ENCODE data around the gene AKR1B15.
"Not testable (repeated sequence)": the region's sequence is repeated elsewhere in the genome, so short reads cannot be mapped to it uniquely, and the experiment has no call there.

AKR1B15 gene

DNA sequence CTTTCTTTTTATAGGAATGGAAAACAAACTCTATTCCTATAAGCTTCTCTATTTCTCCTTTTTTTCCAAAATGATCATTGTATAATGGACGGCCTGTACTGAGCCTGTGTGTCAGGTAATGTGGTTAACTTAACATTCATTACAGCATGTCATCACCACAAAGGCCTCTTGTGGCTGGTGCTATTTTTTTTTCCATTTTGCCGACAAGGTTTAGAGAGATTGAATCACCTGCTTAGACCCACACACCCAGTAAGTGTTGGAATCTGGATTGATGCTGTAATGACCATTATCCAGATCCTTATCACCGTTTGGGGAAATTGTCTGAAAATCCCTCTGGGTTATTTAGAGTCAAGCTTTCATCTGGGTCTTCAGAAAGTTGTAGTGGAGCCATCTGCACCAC lies 18.5 kb downstream of the AKR1B15 start:
- DNase-seq = no peak

DNA sequence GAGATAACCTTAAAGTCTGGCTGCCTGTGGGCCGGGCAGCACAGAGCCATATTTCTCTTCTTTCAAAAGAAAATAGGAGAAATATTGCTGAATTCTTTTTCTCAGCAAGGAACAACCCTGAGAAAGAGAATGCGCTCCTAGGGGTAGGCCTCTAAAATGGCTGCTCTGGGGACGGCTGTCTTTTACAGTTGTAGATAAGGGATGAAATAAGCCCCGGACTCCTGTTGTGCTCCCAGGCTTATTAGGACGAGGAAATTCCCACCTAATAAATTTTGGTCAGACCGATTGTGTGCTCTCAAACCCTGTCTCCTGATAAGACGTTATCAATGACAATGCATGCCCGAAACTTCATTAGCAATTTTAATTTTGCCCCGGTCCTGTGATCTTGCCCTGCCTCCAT lies 21.1 kb downstream of the AKR1B15 start:
- DNase-seq = not testable (repeated sequence)

DNA sequence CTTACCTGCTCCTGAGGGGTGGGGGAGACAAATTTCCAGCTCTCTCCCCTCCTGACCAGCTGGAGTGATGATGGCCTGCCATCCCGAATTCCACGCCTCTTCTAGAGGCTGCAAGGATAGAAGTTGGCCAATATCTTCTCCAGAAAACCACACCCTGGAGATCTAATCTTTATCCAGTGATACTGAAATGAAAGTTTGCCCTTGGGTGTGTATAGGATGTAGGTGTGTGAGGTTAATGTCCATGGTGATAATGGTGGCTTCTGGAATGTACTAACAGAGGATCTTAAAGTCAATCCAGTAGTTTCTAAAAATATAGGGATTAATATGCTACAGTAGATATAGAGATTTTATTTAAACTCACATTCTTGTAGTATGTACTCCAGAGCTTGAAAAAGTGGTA lies 22.2 kb downstream of the AKR1B15 start:
- DNase-seq = no peak

DNA sequence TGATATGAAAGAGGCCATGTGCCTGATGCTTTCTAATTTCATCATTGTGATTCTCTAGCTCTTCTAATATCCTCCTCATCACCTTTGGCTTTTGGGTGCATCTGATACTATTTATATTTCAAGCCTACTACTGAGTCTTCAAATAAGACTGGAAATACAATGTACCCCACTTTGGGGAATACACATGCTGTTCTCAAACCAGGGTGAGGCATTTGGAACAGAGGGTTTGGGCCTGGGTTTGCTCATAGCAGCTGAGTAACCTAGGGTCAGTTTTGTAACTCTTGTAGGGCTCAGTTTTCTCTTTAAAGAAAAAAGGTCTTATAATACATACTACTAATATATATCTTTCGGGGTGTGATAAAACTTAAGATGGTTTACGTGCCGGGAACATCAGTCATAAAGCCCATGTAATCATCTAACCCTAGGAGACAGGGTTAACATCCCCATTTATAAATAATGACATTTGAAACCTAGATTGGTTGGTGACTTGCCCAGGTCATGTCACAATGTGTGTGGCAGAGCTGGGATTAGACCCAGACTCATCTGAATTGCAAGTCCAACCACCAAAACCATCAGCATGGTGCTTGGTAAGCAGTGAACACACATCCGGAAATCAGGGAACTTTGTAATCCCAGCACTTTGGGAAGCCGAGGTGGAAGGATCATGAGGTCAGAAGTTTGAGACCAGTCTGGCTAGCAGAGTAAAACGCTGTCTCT lies 23.0 kb downstream of the AKR1B15 start:
- DNase-seq = no peak

DNA sequence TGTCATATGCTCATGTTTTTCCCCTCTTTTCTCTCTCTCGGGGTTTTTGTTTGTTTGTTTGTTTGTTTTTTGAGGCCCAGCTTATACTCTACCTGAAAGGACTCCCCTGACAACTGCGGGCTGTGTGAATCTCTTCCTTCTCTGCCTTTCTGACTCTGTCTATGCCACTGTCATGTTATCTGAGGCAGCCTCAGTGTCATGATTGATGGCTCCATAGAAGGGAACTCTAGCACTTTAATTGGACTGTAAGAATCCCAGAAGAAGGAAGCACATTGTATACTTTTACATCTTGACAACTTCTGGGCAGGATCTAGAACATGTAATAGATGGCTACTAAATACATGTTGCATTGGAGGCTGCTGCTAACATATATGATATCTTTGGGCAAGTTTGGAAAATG lies 25.4 kb downstream of the AKR1B15 start:
- DNase-seq = no peak

DNA sequence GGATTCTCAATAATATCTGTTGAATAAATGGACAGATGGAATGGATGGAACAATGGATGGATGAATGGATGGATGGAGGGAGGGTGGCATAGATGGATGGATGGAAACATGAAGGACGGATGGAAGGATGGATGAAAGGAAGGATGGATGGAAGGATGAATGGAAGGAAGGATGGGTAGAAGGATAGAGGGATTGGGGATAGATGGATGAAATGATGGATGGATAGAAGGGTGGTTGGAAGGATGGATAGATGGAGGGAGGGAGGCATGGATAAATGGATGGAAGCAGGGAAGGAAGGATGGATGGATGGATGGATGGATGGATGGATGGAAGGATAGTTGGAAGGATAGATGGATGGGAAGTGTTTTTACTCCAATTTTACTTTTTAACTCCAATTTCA lies 35.4 kb downstream of the AKR1B15 start:
- DNase-seq = no peak

DNA sequence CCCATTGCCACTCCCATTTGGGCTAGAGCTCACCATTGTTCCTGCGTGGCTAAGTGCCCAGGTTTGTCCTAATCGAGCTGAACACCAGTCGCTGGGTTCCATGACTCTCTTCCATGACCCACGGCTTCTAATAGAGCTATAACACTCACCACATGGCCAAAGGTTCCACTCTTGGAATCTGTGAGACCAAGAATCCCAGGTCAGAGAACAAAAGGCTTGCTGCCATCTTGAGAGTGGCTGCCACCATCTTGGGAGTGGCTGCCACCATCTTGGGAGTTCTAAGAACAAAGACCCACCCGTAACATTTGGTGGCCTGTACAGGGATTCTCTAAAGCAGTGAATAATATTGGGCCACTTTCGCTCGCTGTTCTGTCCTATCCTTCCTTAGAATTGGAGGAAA lies 37.0 kb downstream of the AKR1B15 start:
- no peak for DNase-seq

DNA sequence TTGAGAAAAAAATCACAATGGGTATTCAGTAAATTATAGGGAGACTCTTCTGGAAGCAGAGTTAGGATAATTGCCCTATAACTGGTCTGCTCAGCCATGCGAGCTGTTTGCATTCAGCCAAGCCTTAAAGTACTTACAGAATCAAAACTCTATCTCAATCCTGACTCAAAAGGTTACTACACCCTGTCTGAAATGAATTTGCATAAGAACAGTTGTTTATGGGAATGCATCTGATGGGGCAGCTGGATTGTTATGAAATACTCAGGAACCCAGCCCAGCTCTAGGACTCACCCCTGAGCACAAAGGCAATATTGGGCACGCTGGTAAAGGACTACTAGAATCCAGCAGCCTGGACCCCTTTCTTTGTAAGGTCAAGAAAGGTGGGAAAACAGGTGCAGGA lies 38.8 kb downstream of the AKR1B15 start:
- no peak for DNase-seq

DNA sequence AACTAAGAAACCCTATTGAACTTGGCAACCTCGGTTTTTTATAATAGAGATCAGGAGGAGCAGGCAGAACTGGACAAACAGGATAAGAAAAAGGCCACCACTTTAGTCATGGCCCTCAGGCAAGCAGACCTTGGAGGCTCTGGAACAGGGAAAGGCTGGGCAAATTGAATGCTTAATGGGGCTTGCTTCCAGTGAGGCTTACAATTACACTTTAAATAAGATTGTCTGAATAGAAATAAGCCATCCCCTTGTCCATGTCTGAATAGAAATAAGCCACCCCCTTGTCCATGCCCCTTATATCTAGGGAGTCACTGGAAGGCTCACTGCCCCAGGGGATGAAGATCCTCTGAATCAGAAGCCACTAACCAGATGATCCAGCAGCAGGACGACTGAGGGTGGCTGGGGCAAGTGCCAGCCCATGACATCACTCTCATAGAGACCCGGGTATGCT lies 40.6 kb downstream of the AKR1B15 start:
- no peak for DNase-seq

DNA sequence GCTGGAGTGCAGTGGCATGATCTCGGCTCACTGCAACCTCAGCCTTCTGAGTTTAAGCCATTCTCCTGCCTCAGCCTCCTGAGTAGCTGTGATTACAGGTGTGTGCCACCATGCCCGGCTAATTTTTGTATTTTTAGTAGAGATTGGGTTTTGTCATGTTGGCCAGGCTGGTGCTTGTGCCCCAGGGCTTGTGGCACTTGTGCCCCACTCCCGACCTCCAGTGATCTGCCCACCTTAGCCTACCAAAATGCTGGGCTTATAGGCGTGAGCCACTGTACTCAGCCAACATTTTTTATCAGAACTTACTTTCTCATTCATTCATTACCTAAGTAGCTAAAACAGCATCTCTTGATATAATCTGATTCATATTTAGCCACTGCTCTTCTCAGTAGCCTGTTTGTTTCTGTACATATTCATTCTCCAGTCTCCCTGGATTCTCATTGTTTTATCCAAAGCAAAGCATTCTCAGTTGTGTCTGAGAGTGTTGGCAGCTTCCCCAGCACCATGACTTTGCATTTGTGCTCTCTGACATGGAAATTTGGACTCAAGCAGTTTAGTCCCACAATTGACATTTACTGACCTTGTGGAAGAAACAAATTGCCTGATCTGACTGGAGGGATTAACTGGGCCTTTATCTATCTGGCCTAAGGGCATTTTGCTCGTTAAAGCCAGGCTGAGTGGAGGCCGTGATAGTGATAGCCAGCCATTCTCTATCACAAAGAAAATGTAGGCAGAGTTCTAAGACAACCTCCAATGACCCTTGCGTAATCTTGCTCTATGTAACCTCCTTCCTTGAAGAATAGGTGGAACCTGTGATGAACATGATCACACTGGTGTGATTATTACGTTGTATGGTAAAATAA lies 44.9 kb downstream of the AKR1B15 start:
- no peak for DNase-seq

DNA sequence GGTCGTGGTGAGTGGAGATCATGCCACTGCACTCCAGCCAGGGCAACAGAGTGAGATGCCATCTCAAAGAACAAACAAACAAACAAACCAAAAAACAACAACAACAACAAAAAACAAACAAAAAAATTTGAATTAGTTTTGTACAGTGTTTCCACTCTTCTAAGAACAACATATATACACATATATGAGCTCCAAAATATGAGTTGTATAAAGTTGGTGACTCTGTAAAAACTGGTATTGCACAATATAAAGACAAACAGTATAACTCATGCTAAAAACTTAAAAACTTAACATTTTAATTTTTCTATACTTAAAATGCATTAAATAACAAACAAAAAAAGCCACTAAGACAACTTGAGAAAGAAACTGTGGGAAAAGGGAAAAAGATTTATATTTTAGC lies 46.0 kb downstream of the AKR1B15 start:
- no peak for DNase-seq

DNA sequence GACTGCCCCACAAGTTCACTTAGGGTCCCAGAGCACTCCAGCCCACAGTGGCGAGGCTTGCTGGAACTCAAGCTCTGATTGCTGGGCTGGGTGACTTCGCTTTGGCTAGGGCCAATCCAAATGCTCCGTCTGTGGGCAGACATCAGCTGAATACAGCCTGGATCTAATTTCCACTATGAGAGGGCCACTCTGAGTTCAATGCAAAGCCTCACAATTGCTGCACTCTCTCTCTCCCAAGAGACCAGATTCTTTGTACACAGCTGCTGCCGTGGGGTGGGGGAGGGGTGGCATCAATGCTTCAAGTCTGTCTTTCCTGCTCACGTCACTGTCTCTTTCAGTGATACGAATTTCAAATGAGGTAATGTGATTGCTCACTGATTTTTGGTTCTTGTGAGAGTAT lies 50.5 kb downstream of the AKR1B15 start:
- no peak for DNase-seq

DNA sequence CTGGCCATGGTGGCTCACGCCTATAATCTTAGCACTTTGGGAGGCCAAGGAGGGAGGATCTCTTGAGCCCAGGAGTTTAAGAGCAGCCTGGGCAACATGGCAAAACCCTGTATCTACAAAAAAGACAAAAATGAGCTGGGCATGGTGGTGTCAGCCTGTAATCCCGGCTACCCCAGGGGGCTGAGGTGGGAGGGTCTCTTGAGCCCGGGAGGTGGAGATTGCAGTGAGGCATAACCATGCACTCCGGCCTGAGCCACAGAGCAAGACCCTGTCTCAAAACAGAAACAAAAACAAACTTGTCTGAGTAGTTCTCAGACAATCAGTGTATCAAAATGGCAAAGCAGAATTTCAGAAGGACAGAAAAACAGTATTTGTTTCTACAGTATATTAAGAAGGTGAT lies 52.5 kb downstream of the AKR1B15 start:
- DNase-seq = no peak

DNA sequence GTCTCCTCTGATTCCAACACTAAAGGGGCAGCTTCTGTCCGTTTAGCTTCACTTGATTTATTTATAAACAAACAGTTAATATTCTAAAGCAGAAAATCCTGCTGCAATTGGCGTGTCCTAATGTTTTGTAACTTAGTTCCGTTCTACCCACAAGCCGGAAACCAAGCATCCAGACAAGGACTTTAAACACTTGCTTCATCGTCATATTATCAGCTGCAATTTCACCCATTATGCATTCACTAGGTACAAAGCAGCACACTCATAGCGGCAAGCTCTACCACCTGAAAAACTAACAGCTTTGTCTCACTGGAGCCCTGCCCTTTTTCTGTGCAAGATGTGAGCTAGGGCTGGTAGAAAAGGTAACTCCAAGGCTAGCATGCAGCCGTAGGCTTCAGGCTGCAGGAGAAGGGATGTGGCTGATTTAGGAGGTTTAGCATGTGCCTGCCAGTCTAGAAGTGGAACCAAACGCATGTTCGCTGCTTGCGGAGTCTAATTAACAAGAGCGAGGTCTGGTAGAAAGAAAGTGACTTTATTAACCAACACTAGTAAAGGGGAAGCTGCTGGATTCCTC lies 54.1 kb downstream of the AKR1B15 start:
- DNase-seq = no peak

DNA sequence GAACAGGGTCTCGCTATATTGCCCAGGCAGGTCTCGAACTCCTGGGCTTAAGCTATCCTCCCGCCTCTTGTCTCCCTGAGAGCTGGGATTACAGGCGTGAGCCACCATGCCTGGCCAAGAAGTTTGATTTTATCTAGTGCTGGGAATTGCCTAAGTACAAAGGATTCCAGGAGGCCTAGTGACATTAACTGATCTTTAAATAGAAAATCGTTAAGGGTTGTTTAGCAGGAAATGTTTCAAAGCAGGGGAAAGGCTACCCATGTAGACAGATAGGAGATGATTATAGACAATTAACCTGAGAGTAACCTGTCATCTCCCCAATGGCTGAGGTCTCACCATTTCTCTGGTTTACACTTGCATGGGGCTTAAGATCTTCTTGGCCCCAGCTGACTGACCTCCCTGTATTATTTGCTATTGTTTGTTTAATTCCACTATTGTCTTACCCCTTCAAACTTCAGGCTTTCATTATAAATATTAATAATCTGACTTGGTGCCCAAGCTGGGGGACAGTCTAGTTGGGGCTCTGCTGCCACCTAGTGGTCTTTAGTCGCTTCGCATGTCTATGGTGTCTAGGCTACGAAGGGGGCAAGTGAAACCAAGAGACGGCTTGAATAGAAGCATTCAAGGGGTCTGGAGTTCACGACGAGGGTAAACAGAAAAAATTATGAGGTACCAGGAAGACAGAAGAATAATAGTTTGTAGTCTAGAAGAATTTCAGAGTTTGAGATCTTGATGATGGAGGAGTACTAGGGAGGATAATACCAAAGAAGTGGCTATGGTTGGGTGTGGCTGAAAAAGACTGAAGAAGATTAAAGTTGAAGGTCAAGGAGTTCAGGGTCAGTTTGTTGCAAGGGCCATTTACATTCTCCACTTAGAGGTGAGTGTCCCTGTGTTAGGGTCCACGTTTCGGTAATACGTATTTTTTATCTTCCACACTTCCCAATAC lies 57.3 kb downstream of the AKR1B15 start:
- peak; percentile 78 for DNase-seq

DNA sequence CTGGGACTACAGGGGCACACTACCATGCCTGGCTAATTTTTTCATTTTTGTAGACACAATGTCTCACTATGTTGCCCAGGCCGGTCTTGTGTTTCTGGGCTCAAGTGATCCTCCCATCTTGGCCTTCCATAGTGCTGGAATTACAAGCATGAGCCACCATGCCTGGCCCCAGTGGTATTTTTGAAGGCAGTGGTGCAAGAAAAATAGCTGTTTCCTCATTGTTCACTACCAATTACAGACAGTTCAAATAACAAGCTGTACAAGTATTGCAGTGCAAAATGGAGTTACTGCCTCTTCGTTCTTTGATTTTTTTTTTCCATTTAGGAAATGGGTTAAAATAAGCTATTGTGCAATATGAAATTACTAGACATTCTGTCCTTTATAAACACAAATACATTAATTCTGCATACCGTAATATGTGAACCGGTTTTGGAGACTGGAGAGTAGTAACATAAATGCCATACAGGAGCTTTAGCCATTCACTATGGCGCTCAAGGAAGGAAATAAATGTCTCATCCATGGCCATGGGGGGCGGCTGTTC lies 62.8 kb downstream of the AKR1B15 start:
- no peak for DNase-seq

DNA sequence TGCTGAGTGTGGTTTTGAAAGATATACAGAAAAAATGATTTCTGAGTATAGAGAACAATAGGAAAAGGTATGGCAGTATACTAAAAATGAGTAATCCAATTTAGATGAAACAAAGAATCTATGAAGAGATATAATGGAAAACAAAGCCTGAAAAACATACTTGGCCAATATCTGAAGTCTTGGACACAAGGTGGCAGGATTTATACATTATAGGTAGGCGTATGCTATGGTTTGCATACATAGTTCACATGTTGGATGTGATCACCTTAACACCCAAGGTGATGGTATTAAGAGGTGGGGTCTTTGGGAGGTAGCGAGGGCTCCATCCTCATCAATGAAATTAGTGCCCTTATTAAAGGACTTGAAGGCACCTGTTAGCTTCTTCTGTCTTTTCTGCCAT lies 63.3 kb downstream of the AKR1B15 start:
- no peak for DNase-seq

DNA sequence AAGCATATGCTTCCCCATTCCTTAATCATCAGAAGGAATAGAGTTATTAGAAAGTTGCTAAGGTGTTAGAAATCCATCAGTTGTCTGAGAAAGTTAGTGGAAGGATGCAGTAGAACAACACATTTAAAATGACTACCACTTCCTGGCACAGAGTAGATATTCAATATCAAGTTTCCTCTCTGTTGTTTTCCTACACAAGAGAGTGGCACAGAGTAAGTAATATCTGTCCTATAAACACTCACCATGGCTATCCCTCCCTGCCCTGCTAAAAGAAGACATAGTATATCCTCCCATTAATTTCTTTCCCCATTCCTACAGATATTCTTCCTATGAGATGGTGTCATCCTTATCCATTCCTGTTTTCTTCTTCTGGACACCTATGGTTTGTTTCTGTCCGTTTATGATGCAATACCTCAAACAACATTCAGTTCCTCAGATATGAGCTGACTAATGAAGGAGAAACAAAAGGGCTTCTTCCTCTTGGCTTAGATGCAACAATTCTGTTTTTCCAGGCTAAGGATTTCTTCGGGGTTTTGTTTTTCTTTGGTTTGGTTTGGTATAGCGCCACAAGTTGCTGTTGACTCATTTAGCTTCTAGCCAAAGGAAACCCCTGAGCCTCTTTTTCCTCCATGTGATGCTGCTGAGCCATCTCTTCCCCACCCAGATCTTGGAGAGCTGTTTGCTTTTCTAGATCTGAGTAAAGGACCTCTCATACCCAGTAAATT lies 64.9 kb downstream of the AKR1B15 start:
- no peak for DNase-seq

DNA sequence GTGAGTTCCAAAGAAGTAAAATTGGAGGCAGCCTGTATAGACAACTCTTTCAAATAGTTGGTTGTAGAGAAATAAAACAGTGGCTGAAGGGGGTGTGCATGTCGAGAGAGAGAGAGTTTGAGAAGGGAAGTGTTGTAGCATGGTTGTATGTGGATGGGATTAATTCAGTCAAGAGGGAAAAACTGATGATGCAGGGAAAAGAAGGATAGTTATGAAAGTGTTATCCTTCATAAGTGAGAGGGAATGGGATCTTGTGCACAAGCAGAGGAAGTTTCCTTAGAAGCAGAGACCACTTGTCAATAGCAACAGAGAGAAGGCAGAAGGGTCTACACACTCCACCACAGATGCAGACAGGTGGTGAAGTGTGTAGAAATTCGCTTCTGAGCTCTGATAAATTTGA lies 67.7 kb downstream of the AKR1B15 start:
- DNase-seq = no peak

DNA sequence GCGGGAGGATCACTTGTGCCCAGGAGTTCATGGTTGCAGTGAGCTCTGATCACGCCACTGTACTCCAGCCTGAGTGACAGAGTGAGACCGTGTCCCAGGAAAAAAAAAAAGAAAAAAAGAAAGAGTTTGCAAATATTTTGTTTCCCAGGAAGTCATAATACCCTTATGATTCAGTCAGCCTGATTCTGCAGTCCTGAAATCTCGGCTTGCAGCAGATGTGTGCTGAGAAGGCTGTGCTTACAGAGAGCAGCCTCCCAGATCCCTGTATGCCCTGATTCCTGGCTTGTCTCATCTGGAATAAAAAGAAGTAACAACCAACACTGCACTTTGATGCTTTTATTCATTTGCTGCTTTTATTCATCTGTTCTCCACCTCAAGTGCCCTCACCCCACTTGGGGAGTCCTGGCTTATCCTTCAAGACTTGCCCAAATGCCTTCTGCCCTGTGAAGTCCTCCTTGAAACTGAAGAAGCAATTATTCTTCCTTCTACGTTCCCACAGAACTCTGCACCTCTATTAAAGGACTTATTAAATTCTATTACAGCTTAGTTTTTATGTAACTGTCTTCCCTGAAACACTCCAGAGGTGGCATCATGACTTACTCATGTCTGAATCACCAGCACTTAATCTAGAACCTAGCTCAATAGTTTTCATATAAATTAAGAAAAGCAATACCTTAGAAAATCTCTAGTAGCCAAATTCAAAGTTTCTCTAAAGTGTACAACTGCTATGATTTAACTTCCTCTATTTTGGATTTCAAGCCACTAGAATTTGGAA lies 70.0 kb downstream of the AKR1B15 start:
- no peak for DNase-seq
